ENCODE results near the gene TUBB2B.

The TUBB2B gene

DNA sequence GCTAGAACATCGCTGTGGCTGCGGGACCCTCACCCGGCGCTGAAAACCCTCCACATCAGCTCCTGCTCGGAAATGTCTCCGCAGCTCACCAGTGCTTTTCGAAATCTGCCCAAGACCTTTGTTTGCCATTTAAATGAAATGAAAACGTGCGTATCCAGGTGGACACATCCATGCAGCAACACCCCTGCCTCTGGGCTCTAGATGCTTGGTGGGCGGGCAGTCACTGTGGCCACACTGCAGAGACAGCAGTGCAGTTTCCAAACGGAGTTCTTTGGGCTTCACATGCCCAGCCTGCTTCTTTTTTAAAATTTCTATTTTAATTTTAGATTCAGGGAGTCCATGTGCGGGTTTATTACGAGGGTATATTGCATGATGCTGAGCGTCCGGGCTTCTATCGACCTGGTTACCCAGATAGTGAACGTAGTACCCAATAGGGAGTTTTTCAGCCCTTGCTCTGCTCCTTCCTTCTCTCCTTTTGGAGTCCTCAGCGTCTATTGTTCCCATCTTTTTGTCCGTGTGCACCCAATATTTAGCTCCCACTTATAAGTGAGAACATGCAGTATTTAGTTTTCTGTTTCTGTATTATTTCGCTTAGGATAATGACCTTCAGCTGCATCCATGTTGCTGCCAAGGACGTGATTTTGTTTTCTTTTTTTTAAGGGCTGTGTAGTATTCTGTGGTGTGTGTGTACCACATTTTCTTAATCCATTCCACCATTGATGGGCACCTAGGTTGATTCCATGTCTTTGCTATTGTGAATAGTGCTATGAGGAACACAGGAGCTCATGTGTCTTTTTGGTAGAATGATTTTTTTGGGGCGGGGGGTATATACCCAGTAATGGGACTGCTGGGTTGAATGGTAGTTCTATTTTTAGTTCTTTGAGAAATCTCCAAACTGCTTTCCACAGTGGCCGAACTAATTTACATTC is 4.8 kb upstream of the TUBB2B start:
- peak overlapping the region; percentile 53 for H3K27ac ChIP-seq (ENCODE audit: low read length)
- H3K4me3 ChIP-seq (ENCODE audit: low read length in 2 of 2) = peak overlapping the region; percentile 87 to 92
- H3K27me3 ChIP-seq (ENCODE audit: control insufficient read depth in 1 of 2, insufficient read depth in 2 of 2, low read length in 2 of 2) = peaks cover 38% of the 10 kb centered on the region in 2 donors
- no peaks in the 10 kb centered on the region for H3K9me3 ChIP-seq (ENCODE audit: control insufficient read depth in 2 of 2, low read length in 2 of 2)
- peak overlapping the region; percentile 51 to 78 for H3K9ac ChIP-seq (ENCODE audit: low read length in 2 of 2)
- no peaks in the 10 kb centered on the region for H3K36me3 ChIP-seq (ENCODE audit: control insufficient read depth in 2 of 2, insufficient read depth in 2 of 2, low read length in 2 of 2)
- H3K4me1 ChIP-seq (ENCODE audit: control insufficient read depth, insufficient read depth, low read length) = peaks cover 39% of the 10 kb centered on the region

DNA sequence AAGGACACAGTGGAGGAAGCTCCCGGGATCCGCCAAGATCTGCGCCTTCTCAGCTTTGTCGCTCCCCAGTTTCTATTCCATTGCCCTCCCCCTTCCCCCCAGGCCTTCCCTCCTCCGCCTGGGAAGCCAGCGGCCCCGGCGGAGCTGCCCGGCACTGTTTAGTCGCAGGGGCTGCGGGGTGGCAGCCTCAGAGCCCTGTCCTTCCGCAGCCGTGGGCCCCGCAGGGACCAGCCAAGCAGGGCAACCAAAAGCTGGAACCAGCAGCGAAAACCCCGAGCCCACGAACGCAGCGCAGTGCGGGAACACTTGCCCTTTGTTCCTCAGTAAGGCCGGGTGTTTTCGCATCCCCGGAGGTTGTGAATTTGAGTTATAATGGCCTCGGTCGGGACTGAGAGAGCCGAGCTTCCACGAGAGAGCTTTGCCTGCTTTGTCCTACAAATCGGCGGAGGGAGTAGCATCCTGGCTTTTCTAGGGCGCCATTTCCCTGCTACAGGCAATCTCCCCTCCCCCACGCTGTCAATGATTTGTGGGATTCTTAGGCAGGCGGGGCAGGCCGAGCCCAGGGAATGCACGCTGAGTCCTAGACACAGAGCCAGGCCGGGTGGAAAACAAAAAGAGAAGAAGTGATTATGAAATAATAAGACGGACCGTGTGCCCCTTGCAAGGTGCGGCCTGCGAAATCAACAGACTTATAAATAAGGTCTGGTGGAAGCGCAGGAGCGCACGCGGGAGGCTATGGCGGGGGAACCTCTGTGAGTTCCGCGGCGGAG is 4.0 kb upstream of the TUBB2B start:
- Histone ChIP-seq H3K36me3 (ENCODE audit: control insufficient read depth in 2 of 2, insufficient read depth in 2 of 2, low read length in 2 of 2) (no peaks in the 10 kb centered on the region), H3K9ac (ENCODE audit: low read length in 2 of 2) (peak overlapping the region; percentile 78 to 79), H3K27ac (ENCODE audit: low read length) (peak overlapping the region; percentile 53), H3K4me1 (ENCODE audit: control insufficient read depth, insufficient read depth, low read length) (peaks cover 47% of the 10 kb centered on the region), H3K9me3 (ENCODE audit: control insufficient read depth in 2 of 2, low read length in 2 of 2) (no peaks in the 10 kb centered on the region), H3K27me3 (ENCODE audit: control insufficient read depth in 1 of 2, insufficient read depth in 2 of 2, low read length in 2 of 2) (peaks cover 45 to 46% of the 10 kb centered on the region in 2 donors), H3K4me3 (ENCODE audit: low read length in 2 of 2) (peak overlapping the region; percentile 87 to 92)

DNA sequence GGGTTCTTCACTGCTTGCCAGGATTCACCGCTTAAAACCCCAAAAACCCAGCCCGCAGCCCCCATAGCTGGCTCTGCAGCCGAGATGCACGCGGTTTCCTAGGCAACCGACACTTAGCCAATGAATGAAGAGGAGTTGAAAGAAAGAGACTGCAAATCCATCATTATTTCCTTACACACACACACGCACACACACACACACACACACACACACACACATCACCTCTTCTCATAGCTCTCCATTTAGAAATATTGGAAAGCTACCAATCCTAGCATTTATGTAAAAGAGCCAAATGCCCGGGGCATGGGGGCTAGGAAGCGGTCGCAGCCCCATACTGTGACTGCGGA is 3.4 kb upstream of the TUBB2B start:
- H3K4me1 ChIP-seq (ENCODE audit: control insufficient read depth, insufficient read depth, low read length) = peaks cover 47% of the 10 kb centered on the region
- H3K27me3 ChIP-seq (ENCODE audit: control insufficient read depth in 1 of 2, insufficient read depth in 2 of 2, low read length in 2 of 2) = peaks cover 46% of the 10 kb centered on the region in 2 donors
- no peaks in the 10 kb centered on the region for H3K9me3 ChIP-seq (ENCODE audit: control insufficient read depth in 2 of 2, low read length in 2 of 2)
- H3K4me3 ChIP-seq (ENCODE audit: low read length in 2 of 2) = peak overlapping the region; percentile 87 to 92
- no peaks in the 10 kb centered on the region for H3K36me3 ChIP-seq (ENCODE audit: control insufficient read depth in 2 of 2, insufficient read depth in 2 of 2, low read length in 2 of 2)
- peak overlapping the region; percentile 78 to 79 for H3K9ac ChIP-seq (ENCODE audit: low read length in 2 of 2)
- peak overlapping the region; percentile 53 for H3K27ac ChIP-seq (ENCODE audit: low read length)

DNA sequence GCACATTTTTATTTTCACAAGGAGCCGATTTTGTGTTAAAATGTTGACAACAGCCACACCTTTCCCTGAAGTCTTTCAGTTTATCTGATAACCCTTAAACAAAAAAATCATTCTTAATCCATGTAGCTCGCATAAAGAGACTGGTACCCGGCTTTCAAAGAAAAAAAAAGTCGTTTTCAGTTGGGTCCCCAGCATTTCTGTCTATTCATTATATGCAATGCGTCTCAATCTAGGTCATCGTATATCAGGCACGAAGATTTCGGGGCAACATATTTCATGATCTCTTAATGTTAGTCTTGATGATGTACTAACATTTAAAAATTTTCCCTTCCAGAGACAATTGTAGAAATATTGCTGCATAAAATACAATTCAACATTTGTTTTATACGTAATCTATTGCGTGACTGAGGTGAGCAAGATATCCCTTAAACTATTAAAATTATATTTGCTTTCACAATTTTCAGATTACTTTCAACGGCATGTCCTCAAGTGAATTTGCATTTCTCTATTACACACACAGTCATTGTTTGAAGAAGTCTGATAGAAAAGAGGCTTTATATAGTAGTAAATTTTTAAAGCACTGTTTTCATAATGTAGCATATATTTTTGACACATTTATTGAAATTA is 2.9 kb upstream of the TUBB2B start:
- Histone ChIP-seq H3K4me1 (ENCODE audit: control insufficient read depth, insufficient read depth, low read length) (peaks cover 47% of the 10 kb centered on the region), H3K27ac (ENCODE audit: low read length) (no peak overlapping the region), H3K36me3 (ENCODE audit: control insufficient read depth in 2 of 2, insufficient read depth in 2 of 2, low read length in 2 of 2) (no peaks in the 10 kb centered on the region), H3K4me3 (ENCODE audit: low read length in 2 of 2) (peak overlapping the region; percentile 87 to 92), H3K27me3 (ENCODE audit: control insufficient read depth in 1 of 2, insufficient read depth in 2 of 2, low read length in 2 of 2) (peaks cover 46% of the 10 kb centered on the region in 2 donors), H3K9me3 (ENCODE audit: control insufficient read depth in 2 of 2, low read length in 2 of 2) (no peaks in the 10 kb centered on the region), H3K9ac (ENCODE audit: low read length in 2 of 2) (no peak overlapping the region)

DNA sequence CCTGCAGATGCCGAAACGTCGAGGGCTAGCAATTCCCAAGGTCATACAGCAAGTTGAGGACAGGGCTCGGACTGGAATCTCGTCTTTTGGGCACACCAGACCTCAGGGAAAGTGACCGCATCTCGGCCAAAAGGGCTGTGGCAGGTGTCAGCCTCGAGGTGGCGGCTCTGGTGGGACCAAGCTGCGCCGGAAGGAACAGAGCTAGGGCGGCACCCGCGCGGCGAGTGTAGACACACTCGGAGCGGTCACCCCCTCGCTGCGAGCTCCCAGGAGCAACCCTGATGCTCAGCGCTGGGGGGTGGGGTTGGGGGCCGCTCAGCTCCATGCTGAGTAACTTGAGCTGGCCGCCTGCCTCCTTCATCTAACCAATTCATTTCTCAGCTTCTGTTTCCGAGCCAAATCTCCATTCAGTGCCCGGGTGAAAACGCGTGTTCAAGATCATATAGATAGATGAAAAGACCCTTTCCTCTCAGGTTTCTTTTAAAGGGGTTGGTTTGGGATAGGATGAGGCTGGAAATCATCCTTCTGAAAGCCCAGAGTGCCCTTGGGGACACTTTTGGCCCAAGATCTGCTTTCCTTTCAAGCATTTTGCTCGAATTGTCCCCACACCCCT is 2.2 kb upstream of the TUBB2B start:
- Histone ChIP-seq H3K9me3 (ENCODE audit: control insufficient read depth in 2 of 2, low read length in 2 of 2) (no peaks in the 10 kb centered on the region), H3K4me3 (ENCODE audit: low read length in 2 of 2) (no peak overlapping the region), H3K27me3 (ENCODE audit: control insufficient read depth in 1 of 2, insufficient read depth in 2 of 2, low read length in 2 of 2) (peaks cover 46% of the 10 kb centered on the region in 2 donors), H3K9ac (ENCODE audit: low read length in 2 of 2) (no peak overlapping the region), H3K27ac (ENCODE audit: low read length) (no peak overlapping the region), H3K4me1 (ENCODE audit: control insufficient read depth, insufficient read depth, low read length) (peaks cover 47% of the 10 kb centered on the region), H3K36me3 (ENCODE audit: control insufficient read depth in 2 of 2, insufficient read depth in 2 of 2, low read length in 2 of 2) (no peaks in the 10 kb centered on the region)

DNA sequence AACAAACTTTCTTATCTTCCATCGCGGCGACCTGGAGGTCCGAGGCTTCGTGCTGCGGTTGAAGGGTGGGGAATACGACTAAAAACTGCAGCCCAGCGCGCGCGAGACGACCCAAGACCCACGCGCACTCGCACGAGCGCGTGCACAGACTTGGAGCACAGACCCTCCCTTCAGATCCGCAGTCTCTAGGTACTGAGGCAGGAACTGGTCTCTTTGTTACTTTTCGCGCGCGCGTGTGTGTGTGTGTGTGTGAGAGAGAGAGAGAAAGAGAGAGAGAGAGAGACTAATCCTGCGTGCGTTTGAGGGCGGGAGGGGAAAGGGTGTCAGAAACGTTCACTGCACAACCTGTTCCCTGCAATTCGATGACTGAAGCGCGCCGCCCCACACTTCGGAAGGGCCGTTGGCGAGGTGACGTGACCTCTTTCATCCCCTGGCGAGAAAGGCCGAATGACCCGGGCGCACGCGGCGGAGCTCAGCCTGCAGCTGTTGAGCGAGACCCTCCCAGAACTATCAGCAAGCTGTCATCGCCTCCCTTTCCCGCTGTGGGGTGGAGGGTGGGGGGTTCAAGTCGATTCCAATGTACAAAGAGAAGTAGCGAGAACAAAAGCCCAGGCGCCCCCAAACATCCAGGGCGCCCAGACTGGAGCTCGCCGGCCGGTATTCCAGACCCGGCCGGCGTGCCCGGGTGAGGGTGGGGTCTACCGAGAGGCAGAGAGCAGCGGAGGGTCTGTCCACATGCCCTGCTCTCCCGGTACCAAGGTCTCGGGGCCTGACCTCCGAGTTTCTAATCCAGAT is 1.5 kb upstream of the TUBB2B start:
- H3K4me3 ChIP-seq (ENCODE audit: low read length in 2 of 2) = peak overlapping the region; percentile 13 to 54
- peaks cover 47% of the 10 kb centered on the region for H3K4me1 ChIP-seq (ENCODE audit: control insufficient read depth, insufficient read depth, low read length)

DNA sequence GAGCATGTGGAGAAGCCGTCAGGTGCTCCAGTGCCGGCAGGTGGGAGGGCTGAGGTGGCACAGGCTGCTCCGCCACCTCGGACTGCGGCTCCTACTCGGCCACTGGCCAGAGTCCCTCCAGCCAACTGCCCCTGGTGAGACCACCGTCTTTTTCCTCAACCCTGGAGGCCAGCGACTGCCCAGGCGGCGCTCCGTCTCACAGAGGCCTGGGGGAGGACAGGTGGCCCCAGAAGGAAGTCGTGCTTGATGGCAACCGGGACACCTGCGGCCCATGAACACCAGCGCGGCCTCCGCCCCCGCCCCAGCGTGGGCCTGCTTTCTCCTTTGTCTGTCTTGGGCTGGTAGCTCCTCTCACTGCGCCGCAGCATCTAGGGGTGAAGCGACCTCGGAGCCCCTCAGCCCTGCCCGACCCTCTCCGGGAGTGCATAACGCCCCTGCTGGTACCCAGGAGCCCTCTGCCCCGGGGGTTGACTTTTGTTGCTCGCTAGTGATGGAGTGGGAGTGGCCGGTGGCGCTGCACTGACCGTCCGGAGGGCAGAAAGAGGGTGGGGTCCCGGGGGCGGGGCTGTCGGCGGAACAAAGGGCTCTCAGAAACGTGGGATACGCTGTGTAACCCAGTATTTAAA is 706 bp upstream of the TUBB2B start:
- Histone ChIP-seq H3K27ac (ENCODE audit: low read length) (no peak overlapping the region), H3K36me3 (ENCODE audit: control insufficient read depth in 2 of 2, insufficient read depth in 2 of 2, low read length in 2 of 2) (no peaks in the 10 kb centered on the region), H3K4me1 (ENCODE audit: control insufficient read depth, insufficient read depth, low read length) (peaks cover 47% of the 10 kb centered on the region), H3K9ac (ENCODE audit: low read length in 2 of 2) (no peak overlapping the region), H3K9me3 (ENCODE audit: control insufficient read depth in 2 of 2, low read length in 2 of 2) (no peaks in the 10 kb centered on the region), H3K4me3 (ENCODE audit: low read length in 2 of 2) (peak overlapping the region; percentile 58 to 72), H3K27me3 (ENCODE audit: control insufficient read depth in 1 of 2, insufficient read depth in 2 of 2, low read length in 2 of 2) (peaks cover 40 to 46% of the 10 kb centered on the region in 2 donors)

More for the DNA sequence above, 1.5 kb upstream of the TUBB2B start:
- Histone ChIP-seq H3K27ac (ENCODE audit: low read length) (no peak overlapping the region), H3K9me3 (ENCODE audit: control insufficient read depth in 2 of 2, low read length in 2 of 2) (no peaks in the 10 kb centered on the region), H3K36me3 (ENCODE audit: control insufficient read depth in 2 of 2, insufficient read depth in 2 of 2, low read length in 2 of 2) (no peaks in the 10 kb centered on the region), H3K9ac (ENCODE audit: low read length in 2 of 2) (no peak overlapping the region), H3K27me3 (ENCODE audit: control insufficient read depth in 1 of 2, insufficient read depth in 2 of 2, low read length in 2 of 2) (peaks cover 46% of the 10 kb centered on the region in 2 donors)

DNA sequence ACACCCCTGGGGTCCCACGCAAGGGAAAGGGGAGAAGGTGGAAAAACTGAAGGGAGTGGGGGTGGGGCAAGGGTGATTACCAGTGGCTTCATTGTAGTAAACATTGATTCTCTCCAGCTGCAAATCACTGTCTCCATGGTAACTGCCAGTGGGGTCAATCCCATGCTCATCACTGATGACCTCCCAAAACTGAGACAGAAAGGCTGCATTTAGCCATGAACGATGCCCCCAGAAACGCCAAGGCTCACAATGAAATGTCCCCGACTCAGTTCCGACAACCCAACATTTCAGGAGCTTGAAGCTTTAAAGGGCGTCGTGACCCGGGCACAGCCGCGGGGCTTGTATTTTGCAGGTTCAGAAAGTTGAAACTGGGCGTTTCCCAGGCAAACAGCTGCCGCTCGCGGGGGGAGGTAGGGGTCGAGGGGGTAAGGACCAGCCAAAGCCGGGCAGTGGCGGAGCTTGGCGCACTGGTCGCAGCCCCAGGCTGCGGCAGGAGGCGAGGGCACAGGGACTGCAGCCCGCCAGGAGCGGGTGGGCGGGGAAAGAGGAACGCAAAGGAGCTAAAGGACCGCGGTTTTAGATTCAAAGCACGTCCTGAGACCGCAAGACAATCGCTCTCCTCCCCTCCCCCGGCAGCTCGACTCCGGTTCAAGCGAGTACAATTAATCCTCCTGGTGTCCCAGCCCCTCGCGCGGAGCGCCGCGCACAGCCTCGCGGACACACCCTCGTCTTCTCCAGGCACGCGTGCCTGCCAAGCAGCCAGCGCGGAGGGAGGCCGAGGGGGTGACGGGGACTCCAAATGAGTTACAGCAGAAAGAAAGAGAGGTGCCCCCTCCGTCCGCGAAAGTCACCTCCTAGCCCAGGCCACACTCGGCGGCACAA is 731 bp downstream of the TUBB2B start:
- Histone ChIP-seq H3K9ac (ENCODE audit: low read length in 2 of 2) (no peak overlapping the region), H3K27me3 (ENCODE audit: control insufficient read depth in 1 of 2, insufficient read depth in 2 of 2, low read length in 2 of 2) (peaks cover 36 to 46% of the 10 kb centered on the region in 2 donors), H3K9me3 (ENCODE audit: control insufficient read depth in 2 of 2, low read length in 2 of 2) (no peaks in the 10 kb centered on the region), H3K27ac (ENCODE audit: low read length) (no peak overlapping the region), H3K4me1 (ENCODE audit: control insufficient read depth, insufficient read depth, low read length) (peaks cover 45% of the 10 kb centered on the region), H3K4me3 (ENCODE audit: low read length in 2 of 2) (peak overlapping the region; percentile 58 to 72), H3K36me3 (ENCODE audit: control insufficient read depth in 2 of 2, insufficient read depth in 2 of 2, low read length in 2 of 2) (no peaks in the 10 kb centered on the region)

DNA sequence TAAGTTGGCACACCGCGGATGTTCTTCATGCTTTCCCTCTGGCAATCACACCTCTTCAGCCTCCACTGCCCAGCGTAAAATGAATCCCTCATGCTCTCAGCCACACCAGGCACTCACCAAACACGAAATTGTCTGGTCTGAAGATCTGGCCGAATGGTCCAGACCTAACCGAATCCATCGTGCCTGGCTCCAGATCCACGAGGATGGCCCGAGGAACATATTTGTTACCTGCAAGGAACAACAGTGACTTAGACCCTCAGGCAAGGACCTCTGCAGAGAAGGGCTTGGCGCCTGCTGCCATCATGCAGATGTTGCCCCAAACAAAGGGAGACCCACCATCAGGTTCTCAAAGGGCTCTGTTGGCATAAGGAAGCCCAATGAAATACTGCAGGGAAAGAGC is 1.4 kb downstream of the TUBB2B start:
- no peaks in the 10 kb centered on the region for H3K36me3 ChIP-seq (ENCODE audit: control insufficient read depth in 2 of 2, insufficient read depth in 2 of 2, low read length in 2 of 2)
- H3K9ac ChIP-seq (ENCODE audit: low read length in 2 of 2) = no peak overlapping the region
- H3K27ac ChIP-seq (ENCODE audit: low read length) = no peak overlapping the region
- peaks cover 29 to 43% of the 10 kb centered on the region in 2 donors for H3K27me3 ChIP-seq (ENCODE audit: control insufficient read depth in 1 of 2, insufficient read depth in 2 of 2, low read length in 2 of 2)
- H3K4me3 ChIP-seq (ENCODE audit: low read length in 2 of 2) = no peak overlapping the region
- peaks cover 38% of the 10 kb centered on the region for H3K4me1 ChIP-seq (ENCODE audit: control insufficient read depth, insufficient read depth, low read length)
- no peaks in the 10 kb centered on the region for H3K9me3 ChIP-seq (ENCODE audit: control insufficient read depth in 2 of 2, low read length in 2 of 2)
